COLO668 (cell line): Measurements from ENCODE around the gene FGD3.
A peak's percentile ranks its signal among the peaks of the same experiment; 100 is the strongest.
"Not testable (repeated sequence)": the region's sequence is repeated elsewhere in the genome, so short reads cannot be mapped to it uniquely, and the experiment has no call there.

ENCODE experiments used
- DNase-seq: peaks from one replicate; lab custom pipeline; 2025; ENCODE audit not compliant: unreplicated experiment; lab: John Stamatoyannopoulos, UW

Gene FGD3

GRCh38 chr9:92976431-92976830, 29.1 kb downstream of the FGD3 start:
- DNase-seq, result no peak

GRCh38 chr9:92977279-92977678, 30.0 kb downstream of the FGD3 start:
- no peak for DNase-seq

GRCh38 chr9:92978345-92978875, 31.1 kb downstream of the FGD3 start:
- DNase-seq, result no peak

GRCh38 chr9:92979283-92980056, 32.1 kb downstream of the FGD3 start:
- DNase-seq, result no peak

- DNase-seq, result no peak
Measured at GRCh38 chr9:92980085-92980745, 32.9 kb downstream of the FGD3 start.

GRCh38 chr9:92982130-92982529, 34.8 kb downstream of the FGD3 start:
- no peak for DNase-seq

GRCh38 chr9:92983984-92984589, 36.8 kb downstream of the FGD3 start:
- peak; percentile 26 for DNase-seq

- DNase-seq, result no peak
Measured at GRCh38 chr9:92984976-92985375, 37.7 kb downstream of the FGD3 start.

GRCh38 chr9:92986176-92987119, 39.1 kb downstream of the FGD3 start:
- DNase-seq, result peak; percentile 13

- DNase-seq, result no peak
Measured at GRCh38 chr9:92988215-92988768, 41.0 kb downstream of the FGD3 start.

- no peak for DNase-seq
Measured at GRCh38 chr9:92989561-92989960, 42.2 kb downstream of the FGD3 start.

- no peak for DNase-seq
Measured at GRCh38 chr9:92990461-92990860, 43.1 kb downstream of the FGD3 start.

GRCh38 chr9:92992549-92992948, 45.2 kb downstream of the FGD3 start:
- no peak for DNase-seq

GRCh38 chr9:92998871-92999270, 51.5 kb downstream of the FGD3 start:
- DNase-seq, result not testable (repeated sequence)

GRCh38 chr9:93001031-93001430, 53.7 kb downstream of the FGD3 start:
- no peak for DNase-seq

- DNase-seq, result no peak
Measured at GRCh38 chr9:93002700-93003099, 55.4 kb downstream of the FGD3 start.

- peak; percentile 80 for DNase-seq
Measured at GRCh38 chr9:93003552-93004407, 56.5 kb downstream of the FGD3 start.

- DNase-seq, result no peak
Measured at GRCh38 chr9:93004561-93004960, 57.2 kb downstream of the FGD3 start.

- no peak for DNase-seq
Measured at GRCh38 chr9:93005876-93006275, 58.6 kb downstream of the FGD3 start.
